Activated T-helper 9 cell treated with anti-CD3 and anti-CD28 coated beads, Interleukin-2, amount 50 U/mL, for 16 hours (primary cell): ENCODE data around the gene MYOZ2.

ENCODE experiments used
- DNase-seq: peaks from one replicate; pipeline ENCODE4 v3.0.0-alpha.2; 2020; ENCODE audit warnings: low read depth

Gene MYOZ2

GRCh38 chr4:119135721-119136121, at the start of gene MYOZ2:
Gene MYOZ2, plus strand, starts transcription at chr4:119135832. Its CDS starts 694 bp downstream, at chr4:119136526.
- DNase-seq: no peak

- no peak for DNase-seq
Observed at GRCh38 chr4:119087121-119087520, 48.5 kb upstream of the MYOZ2 start.

GRCh38 chr4:119087656-119088055, 48.0 kb upstream of the MYOZ2 start:
- no peak for DNase-seq

- DNase-seq: no peak
Observed at GRCh38 chr4:119093042-119093827, 42.4 kb upstream of the MYOZ2 start.

GRCh38 chr4:119097282-119097900, 38.2 kb upstream of the MYOZ2 start:
- no peak for DNase-seq

- no peak for DNase-seq
Observed at GRCh38 chr4:119098306-119098705, 37.3 kb upstream of the MYOZ2 start.

- DNase-seq: no peak
Observed at GRCh38 chr4:119099227-119099810, 36.3 kb upstream of the MYOZ2 start.

- DNase-seq: no peak
Observed at GRCh38 chr4:119100655-119101054, 35.0 kb upstream of the MYOZ2 start.

GRCh38 chr4:119103263-119103662, 32.4 kb upstream of the MYOZ2 start:
- DNase-seq: no peak

GRCh38 chr4:119104644-119105273, 30.9 kb upstream of the MYOZ2 start:
- no peak for DNase-seq

GRCh38 chr4:119105605-119106004, 30.0 kb upstream of the MYOZ2 start:
- DNase-seq: no peak

GRCh38 chr4:119106036-119107000, 29.3 kb upstream of the MYOZ2 start:
- no peak for DNase-seq

- DNase-seq: no peak
Observed at GRCh38 chr4:119110121-119110520, 25.5 kb upstream of the MYOZ2 start.

- no peak for DNase-seq
Observed at GRCh38 chr4:119111296-119111695, 24.3 kb upstream of the MYOZ2 start.

- no peak for DNase-seq
Observed at GRCh38 chr4:119113033-119113655, 22.5 kb upstream of the MYOZ2 start.

- no peak for DNase-seq
Observed at GRCh38 chr4:119116021-119116420, 19.6 kb upstream of the MYOZ2 start.

- no peak for DNase-seq
Observed at GRCh38 chr4:119116925-119117900, 18.4 kb upstream of the MYOZ2 start.

GRCh38 chr4:119118397-119118796, 17.2 kb upstream of the MYOZ2 start:
- DNase-seq: no peak

GRCh38 chr4:119124352-119124751, 11.3 kb upstream of the MYOZ2 start:
- DNase-seq: no peak

GRCh38 chr4:119125931-119126330, 9.7 kb upstream of the MYOZ2 start:
- no peak for DNase-seq
